Measurements from ENCODE around the gene HLTF.
"Not testable (repeated sequence)": the region's sequence is repeated elsewhere in the genome, so short reads cannot be mapped to it uniquely, and the experiment has no call there.

HLTF gene

DNA sequence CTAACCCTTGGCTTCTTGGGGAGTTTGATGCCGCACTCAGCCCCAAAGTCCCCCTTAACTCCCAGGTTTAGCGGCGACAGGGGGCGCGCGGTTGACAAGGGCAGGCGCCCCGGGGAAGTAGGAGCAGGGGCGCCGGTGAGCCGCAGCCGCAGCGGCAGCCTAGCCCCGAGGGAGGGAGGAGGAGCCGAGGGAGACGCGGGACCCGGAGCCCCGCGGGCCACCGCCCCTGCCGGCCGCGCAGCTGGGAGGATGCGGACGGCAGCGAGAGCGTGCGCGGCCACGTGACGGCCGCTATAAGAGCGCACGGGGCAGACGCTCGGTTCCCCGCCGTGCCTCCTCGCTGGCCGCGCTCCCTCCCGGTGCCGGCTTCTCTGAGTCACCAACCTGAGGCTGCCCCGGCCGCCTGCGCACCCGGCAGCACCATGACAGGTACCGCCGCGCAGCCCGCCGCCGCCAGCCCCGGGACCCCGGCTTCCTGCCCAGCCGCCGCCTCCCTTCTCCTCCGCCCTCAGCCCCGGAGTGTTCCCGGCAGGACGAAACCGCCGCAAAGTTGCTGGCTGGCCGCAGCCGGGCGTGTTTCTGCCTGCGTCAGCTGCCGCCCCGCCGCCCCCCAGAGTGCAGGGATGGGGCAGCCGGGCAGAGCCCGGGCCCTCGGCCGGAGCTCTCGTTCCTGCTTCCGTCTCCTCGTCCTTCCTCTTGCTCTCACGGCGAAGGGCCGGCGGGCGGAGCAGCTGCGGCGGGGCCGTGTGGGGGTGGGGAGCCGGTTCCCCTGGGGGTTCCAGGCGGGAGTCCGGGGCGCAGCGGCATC, 94.9 kb downstream of the HLTF start, which contains the start of gene GYG1 (continued):
- no peak for TF ChIP-seq ZNF23 (tag by site-specific recombination; IDR thresholded peaks at IDR 0.05; ENCODE audit: borderline replicate concordance)
- no peak for TF ChIP-seq ZNF416 (tag by site-specific recombination; IDR thresholded peaks at IDR 0.05)
- TF ChIP-seq ZNF843 (tag by site-specific recombination; IDR thresholded peaks at IDR 0.05) = no peak
- no peak for TF ChIP-seq ZNF530 (tag by site-specific recombination; IDR thresholded peaks at IDR 0.05; ENCODE audit: low read depth)
- no peak for TF ChIP-seq RBAK (tag by site-specific recombination; IDR thresholded peaks at IDR 0.05)
- TF ChIP-seq, protein P1, sequence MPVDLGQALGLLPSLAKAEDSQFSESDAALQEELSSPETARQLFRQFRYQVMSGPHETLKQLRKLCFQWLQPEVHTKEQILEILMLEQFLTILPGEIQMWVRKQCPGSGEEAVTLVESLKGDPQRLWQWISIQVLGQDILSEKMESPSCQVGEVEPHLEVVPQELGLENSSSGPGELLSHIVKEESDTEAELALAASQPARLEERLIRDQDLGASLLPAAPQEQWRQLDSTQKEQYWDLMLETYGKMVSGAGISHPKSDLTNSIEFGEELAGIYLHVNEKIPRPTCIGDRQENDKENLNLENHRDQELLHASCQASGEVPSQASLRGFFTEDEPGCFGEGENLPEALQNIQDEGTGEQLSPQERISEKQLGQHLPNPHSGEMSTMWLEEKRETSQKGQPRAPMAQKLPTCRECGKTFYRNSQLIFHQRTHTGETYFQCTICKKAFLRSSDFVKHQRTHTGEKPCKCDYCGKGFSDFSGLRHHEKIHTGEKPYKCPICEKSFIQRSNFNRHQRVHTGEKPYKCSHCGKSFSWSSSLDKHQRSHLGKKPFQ (tag by site-specific recombination; IDR thresholded peaks at IDR 0.05) = no peak
- no peak for TF ChIP-seq GLI4 (tag by site-specific recombination; IDR thresholded peaks at IDR 0.05)
- no peak for TF ChIP-seq TRIM28 (IDR thresholded peaks at IDR 0.05; ENCODE audit: borderline replicate concordance, low read length)
- no peak for TF ChIP-seq ZNF175 (tag by site-specific recombination; IDR thresholded peaks at IDR 0.05)
- TF ChIP-seq, protein P2, sequence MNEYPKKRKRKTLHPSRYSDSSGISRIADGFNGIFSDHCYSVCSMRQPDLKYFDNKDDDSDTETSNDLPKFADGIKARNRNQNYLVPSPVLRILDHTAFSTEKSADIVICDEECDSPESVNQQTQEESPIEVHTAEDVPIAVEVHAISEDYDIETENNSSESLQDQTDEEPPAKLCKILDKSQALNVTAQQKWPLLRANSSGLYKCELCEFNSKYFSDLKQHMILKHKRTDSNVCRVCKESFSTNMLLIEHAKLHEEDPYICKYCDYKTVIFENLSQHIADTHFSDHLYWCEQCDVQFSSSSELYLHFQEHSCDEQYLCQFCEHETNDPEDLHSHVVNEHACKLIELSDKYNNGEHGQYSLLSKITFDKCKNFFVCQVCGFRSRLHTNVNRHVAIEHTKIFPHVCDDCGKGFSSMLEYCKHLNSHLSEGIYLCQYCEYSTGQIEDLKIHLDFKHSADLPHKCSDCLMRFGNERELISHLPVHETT (tag by site-specific recombination; IDR thresholded peaks at IDR 0.05) = no peak
- TF ChIP-seq ZNF558 (tag by site-specific recombination; IDR thresholded peaks at IDR 0.05) = no peak
- no peak for TF ChIP-seq ZNF354C (tag by site-specific recombination; IDR thresholded peaks at IDR 0.05; ENCODE audit: borderline replicate concordance, low read depth)
- TF ChIP-seq ZNF776 (tag by site-specific recombination; IDR thresholded peaks at IDR 0.05; ENCODE audit: borderline replicate concordance) = no peak
- TF ChIP-seq, protein P3, sequence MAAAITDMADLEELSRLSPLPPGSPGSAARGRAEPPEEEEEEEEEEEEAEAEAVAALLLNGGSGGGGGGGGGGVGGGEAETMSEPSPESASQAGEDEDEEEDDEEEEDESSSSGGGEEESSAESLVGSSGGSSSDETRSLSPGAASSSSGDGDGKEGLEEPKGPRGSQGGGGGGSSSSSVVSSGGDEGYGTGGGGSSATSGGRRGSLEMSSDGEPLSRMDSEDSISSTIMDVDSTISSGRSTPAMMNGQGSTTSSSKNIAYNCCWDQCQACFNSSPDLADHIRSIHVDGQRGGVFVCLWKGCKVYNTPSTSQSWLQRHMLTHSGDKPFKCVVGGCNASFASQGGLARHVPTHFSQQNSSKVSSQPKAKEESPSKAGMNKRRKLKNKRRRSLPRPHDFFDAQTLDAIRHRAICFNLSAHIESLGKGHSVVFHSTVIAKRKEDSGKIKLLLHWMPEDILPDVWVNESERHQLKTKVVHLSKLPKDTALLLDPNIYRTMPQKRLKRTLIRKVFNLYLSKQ (tag by site-specific recombination; IDR thresholded peaks at IDR 0.05; ENCODE audit: borderline replicate concordance) = no peak
- no peak for TF ChIP-seq MYNN (tag by site-specific recombination; IDR thresholded peaks at IDR 0.05; ENCODE audit: borderline replicate concordance)
- TF ChIP-seq ZNF768 (tag by site-specific recombination; IDR thresholded peaks at IDR 0.05) = no peak

DNA sequence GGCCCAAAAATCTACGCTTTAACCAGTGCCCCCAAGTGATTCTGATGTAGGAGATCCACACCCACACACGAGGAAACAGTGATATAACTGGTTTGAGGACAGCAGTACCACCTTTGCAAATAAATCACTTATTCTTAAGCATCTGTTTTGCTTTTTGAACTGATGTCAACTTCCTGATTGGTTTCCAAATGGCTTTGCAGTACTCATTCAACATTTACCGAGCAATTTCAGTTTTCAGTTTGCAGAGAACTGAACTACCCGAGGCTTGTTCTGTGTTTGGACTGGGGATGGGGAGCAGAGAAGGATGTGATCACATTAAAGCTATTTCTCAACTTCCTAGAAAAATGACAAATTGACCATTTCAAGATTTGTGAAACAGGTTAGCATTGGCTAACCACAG, 96.1 kb downstream of the HLTF start:
- Histone ChIP-seq H3K4me1 (ENCODE audit: control insufficient read depth, insufficient read depth, low read length) (no peaks in the 10 kb centered on the region), H3K27ac (ENCODE audit: extremely low read depth, low read depth, low read length) (no peak overlapping the region), H3K4me3 (ENCODE audit: low read depth, low read length) (no peak overlapping the region), H3K9me3 (ENCODE audit: control insufficient read depth, insufficient read depth, low read depth, low read length) (no peaks in the 10 kb centered on the region), H3K36me3 (ENCODE audit: control insufficient read depth in 2 of 2, insufficient read depth in 1 of 2, low read length in 2 of 2) (peaks cover 0 to 12% of the 10 kb centered on the region in 2 experiments; a peak in 1 of 3 replicates)
- ChIA-PET POLR2A (no interaction called here), CTCF (interaction anchor here (1.0 to 1.7 kb wide), 2 partner anchors 35 to 87 kb away, joined by 4 to 9 read pairs; no protein-coding TSS in a partner anchor)
- no peak for TF ChIP-seq GLIS2 (tag by site-specific recombination; IDR thresholded peaks at IDR 0.05)
- TF ChIP-seq MEIS1 (CRISPR knock-in tag; IDR thresholded peaks at IDR 0.05; ENCODE audit: borderline replicate concordance) = no peak
- TF ChIP-seq, protein P4, sequence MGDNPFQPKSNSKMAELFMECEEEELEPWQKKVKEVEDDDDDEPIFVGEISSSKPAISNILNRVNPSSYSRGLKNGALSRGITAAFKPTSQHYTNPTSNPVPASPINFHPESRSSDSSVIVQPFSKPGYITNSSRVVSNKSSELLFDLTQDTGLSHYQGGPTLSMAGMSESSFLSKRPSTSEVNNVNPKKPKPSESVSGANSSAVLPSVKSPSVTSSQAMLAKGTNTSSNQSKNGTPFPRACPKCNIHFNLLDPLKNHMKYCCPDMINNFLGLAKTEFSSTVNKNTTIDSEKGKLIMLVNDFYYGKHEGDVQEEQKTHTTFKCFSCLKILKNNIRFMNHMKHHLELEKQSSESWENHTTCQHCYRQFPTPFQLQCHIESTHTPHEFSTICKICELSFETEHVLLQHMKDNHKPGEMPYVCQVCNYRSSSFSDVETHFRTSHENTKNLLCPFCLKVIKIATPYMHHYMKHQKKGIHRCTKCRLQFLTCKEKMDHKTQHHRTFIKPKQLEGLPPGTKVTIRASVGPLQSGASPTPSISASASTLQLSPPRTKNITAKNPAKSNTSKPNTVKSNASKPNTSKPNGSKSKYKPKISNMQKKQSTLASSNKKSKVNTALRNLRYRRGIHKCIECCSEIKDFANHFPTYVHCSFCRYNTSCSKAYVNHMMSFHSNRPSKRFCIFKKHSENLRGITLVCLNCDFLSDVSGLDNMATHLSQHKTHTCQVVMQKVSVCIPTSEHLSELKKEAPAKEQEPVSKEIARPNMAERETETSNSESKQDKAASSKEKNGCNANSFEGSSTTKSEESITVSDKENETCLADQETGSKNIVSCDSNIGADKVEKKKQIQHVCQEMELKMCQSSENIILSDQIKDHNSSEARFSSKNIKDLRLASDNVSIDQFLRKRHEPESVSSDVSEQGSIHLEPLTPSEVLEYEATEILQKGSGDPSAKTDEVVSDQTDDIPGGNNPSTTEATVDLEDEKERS (tag by site-specific recombination; IDR thresholded peaks at IDR 0.05) = no peak
- no peak for TF ChIP-seq ZNF354C (tag by site-specific recombination; IDR thresholded peaks at IDR 0.05; ENCODE audit: borderline replicate concordance, low read depth)
- TF ChIP-seq ZNF302 (tag by site-specific recombination; IDR thresholded peaks at IDR 0.05; ENCODE audit: low read depth) = no peak
- TF ChIP-seq ZBTB21 (tag by site-specific recombination; IDR thresholded peaks at IDR 0.05) = no peak
- TF ChIP-seq ZNF155 (tag by site-specific recombination; IDR thresholded peaks at IDR 0.05) = no peak

DNA sequence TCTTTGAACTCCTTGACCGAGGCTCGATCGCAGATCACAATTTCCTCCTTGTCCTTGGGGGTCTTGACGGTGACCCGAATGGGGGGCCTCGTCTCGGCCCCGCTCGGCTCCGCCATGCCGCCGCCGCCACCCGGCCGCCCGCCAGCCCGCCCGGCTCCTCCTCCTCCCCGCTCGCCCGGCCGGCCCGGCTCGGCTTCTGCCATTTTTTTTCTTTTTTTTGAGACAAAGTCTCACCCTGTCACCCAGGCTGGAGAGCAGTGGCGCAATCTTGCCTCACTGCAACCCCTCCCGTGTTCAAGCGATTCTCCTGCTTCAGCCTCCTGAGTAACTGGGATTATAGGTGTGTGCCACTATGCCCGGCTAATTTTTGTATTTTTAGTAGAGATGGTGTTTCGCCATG, 98.8 kb downstream of the HLTF start:
- CTCF ChIA-PET; H3K9me3 ChIP-seq (ENCODE audit: control insufficient read depth, insufficient read depth, low read depth, low read length); H3K27ac ChIP-seq (ENCODE audit: extremely low read depth, low read depth, low read length); H3K36me3 ChIP-seq (ENCODE audit: control insufficient read depth in 2 of 2, insufficient read depth in 1 of 2, low read length in 2 of 2); H3K4me1 ChIP-seq (ENCODE audit: control insufficient read depth, insufficient read depth, low read length); H3K4me3 ChIP-seq (ENCODE audit: low read depth, low read length); POLR2A ChIA-PET: not testable (repeated sequence)
